CD4-positive, alpha-beta T cell treated with Interleukin-6 at 100 ng/mL for 8 hours (primary cell): ENCODE measurements around the gene USH2A.

Source experiments
- DNase-seq: peaks from one replicate; pipeline ENCODE4 v3.0.0-alpha.2; 2020; ENCODE audit warnings: mixed read lengths, low spot score

The USH2A gene

GRCh38 chr1:216124192-216124781, 299.0 kb downstream of the USH2A start:
- DNase-seq = no peak

GRCh38 chr1:216123446-216124191, 299.6 kb downstream of the USH2A start:
- no peak for DNase-seq

GRCh38 chr1:216119600-216119999, 303.6 kb downstream of the USH2A start:
- no peak for DNase-seq

GRCh38 chr1:216114180-216114579, 309.1 kb downstream of the USH2A start:
- DNase-seq = no peak

GRCh38 chr1:216113181-216113580, 310.1 kb downstream of the USH2A start:
- DNase-seq = no peak

GRCh38 chr1:216111842-216112241, 311.4 kb downstream of the USH2A start:
- DNase-seq = no peak

GRCh38 chr1:216095400-216095799, 327.8 kb downstream of the USH2A start:
- no peak for DNase-seq

GRCh38 chr1:216090556-216090955, 332.7 kb downstream of the USH2A start:
- DNase-seq = no peak

- no peak for DNase-seq
Measured at GRCh38 chr1:216086678-216087077, 336.6 kb downstream of the USH2A start.

- DNase-seq = no peak
Measured at GRCh38 chr1:216081445-216081844, 341.8 kb downstream of the USH2A start.

GRCh38 chr1:216076751-216077150, 346.5 kb downstream of the USH2A start:
- DNase-seq = no peak

GRCh38 chr1:216075339-216075738, 347.9 kb downstream of the USH2A start:
- DNase-seq = no peak

GRCh38 chr1:216073793-216074595, 349.3 kb downstream of the USH2A start:
- DNase-seq = no peak

- no peak for DNase-seq
Measured at GRCh38 chr1:216071262-216071661, 352.0 kb downstream of the USH2A start.

- no peak for DNase-seq
Measured at GRCh38 chr1:216064643-216065042, 358.6 kb downstream of the USH2A start.

- DNase-seq = no peak
Measured at GRCh38 chr1:216057947-216058346, 365.3 kb downstream of the USH2A start.

GRCh38 chr1:216057063-216057462, 366.2 kb downstream of the USH2A start:
- no peak for DNase-seq

- DNase-seq = no peak
Measured at GRCh38 chr1:216055004-216055403, 368.2 kb downstream of the USH2A start.

GRCh38 chr1:216054600-216054999, 368.6 kb downstream of the USH2A start:
- no peak for DNase-seq

- DNase-seq = no peak
Measured at GRCh38 chr1:216051071-216051470, 372.2 kb downstream of the USH2A start.

- no peak for DNase-seq
Measured at GRCh38 chr1:216049741-216050430, 373.4 kb downstream of the USH2A start.

GRCh38 chr1:216047811-216048572, 375.3 kb downstream of the USH2A start:
- DNase-seq = no peak
